ENCODE data around the gene YRDC. TPM values are rescaled to one million over a fixed set of nuclear protein-coding genes. Genes with fewer than 3 reads are reported as not detected.
A peak's percentile ranks its signal among the peaks of the same experiment; 100 is the strongest.

Gene YRDC
- total RNA-seq, 1 experiment from 2014 or later = 24.6 TPM

DNA sequence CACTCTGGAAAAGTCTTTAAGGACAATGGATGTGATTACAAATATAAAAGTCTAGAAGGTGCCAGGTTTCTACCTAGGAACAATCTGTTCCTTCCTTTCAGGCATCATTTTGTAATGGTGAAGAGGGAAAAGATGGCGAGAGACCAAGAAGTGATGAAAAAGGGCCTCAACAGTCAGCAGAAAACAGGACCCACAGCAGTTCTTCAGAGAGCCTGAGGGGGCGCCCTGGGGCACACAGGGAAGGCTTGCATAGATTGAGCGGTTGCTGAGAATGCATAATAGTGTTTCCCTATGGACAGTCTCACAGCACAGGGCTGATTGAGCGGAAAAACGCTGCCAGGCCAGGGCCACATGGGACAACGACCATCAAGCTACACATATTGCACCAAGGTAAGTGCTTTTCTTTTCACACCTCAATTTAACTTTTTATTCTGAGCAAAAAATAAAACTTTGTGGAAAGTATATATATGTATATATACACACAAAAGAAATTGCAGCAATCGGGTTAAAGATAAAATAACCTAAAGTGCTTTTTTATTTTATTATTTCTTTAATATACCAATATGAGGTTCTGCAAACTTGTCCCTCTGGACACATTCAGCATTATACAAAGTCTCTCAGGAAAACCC is 3.1 kb upstream of the YRDC start:
- CTCF ChIA-PET = interaction anchor here (1.3 kb wide), 1 partner anchor 89 kb away, joined by 3 read pairs; no protein-coding TSS in a partner anchor
- Mint-ChIP-seq H3K4me3 (peak overlapping the region; percentile 29; the same call in 1 of the 2 replicates), H3K27ac (peak overlapping the region; percentile 36), H3K9me3 (no peaks in the 10 kb centered on the region), H3K36me3 (peaks cover 3% of the 10 kb centered on the region), H3K27me3 (ENCODE audit: low read depth) (no peaks in the 10 kb centered on the region), H3K4me1 (peaks cover 11% of the 10 kb centered on the region; the same call in 1 of the 2 replicates)
- TF ChIP-seq CTCF (IDR thresholded peaks at IDR 0.05) (peak; percentile 81), TEAD1 (CRISPR knock-in tag; IDR thresholded peaks at IDR 0.05) (no peak), ZBTB43 (CRISPR knock-in tag; IDR thresholded peaks at IDR 0.05) (no peak), FOXP4 (CRISPR knock-in tag; IDR thresholded peaks at IDR 0.05) (no peak), PRRX2 (CRISPR knock-in tag; IDR thresholded peaks at IDR 0.05) (no peak), TEAD4 (CRISPR knock-in tag; IDR thresholded peaks at IDR 0.05) (no peak)
- POLR2A ChIA-PET = no interaction called here
- peak; percentile 83 for DNase-seq (ENCODE audit: low spot score)
- peak; percentile 55 for ATAC-seq

GRCh38 chr1:37809942-37810341 is 1.9 kb upstream of the YRDC start:
- POLR2A ChIA-PET = no interaction called here
- CTCF ChIA-PET = no interaction called here
- TF ChIP-seq SP1 (CRISPR knock-in tag; conservative IDR thresholded peaks at IDR 0.05) (no peak), FOXP4 (CRISPR knock-in tag; IDR thresholded peaks at IDR 0.05) (no peak), NFATC4 (CRISPR knock-in tag; IDR thresholded peaks at IDR 0.05) (no peak)
- TF ChIP-seq, protein P1, sequence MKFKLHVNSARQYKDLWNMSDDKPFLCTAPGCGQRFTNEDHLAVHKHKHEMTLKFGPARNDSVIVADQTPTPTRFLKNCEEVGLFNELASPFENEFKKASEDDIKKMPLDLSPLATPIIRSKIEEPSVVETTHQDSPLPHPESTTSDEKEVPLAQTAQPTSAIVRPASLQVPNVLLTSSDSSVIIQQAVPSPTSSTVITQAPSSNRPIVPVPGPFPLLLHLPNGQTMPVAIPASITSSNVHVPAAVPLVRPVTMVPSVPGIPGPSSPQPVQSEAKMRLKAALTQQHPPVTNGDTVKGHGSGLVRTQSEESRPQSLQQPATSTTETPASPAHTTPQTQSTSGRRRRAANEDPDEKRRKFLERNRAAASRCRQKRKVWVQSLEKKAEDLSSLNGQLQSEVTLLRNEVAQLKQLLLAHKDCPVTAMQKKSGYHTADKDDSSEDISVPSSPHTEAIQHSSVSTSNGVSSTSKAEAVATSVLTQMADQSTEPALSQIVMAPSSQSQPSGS (CRISPR knock-in tag; IDR thresholded peaks at IDR 0.05; ENCODE audit: borderline replicate concordance, low read depth) = no peak
- ATAC-seq = no peak
- Mint-ChIP-seq H3K4me1 (peaks cover 11% of the 10 kb centered on the region; the same call in 1 of the 2 replicates), H3K27me3 (ENCODE audit: low read depth) (no peaks in the 10 kb centered on the region), H3K9me3 (no peaks in the 10 kb centered on the region), H3K27ac (no peak overlapping the region), H3K36me3 (peaks cover 13% of the 10 kb centered on the region), H3K4me3 (no peak overlapping the region)
- DNase-seq (ENCODE audit: low spot score) = no peak

DNA sequence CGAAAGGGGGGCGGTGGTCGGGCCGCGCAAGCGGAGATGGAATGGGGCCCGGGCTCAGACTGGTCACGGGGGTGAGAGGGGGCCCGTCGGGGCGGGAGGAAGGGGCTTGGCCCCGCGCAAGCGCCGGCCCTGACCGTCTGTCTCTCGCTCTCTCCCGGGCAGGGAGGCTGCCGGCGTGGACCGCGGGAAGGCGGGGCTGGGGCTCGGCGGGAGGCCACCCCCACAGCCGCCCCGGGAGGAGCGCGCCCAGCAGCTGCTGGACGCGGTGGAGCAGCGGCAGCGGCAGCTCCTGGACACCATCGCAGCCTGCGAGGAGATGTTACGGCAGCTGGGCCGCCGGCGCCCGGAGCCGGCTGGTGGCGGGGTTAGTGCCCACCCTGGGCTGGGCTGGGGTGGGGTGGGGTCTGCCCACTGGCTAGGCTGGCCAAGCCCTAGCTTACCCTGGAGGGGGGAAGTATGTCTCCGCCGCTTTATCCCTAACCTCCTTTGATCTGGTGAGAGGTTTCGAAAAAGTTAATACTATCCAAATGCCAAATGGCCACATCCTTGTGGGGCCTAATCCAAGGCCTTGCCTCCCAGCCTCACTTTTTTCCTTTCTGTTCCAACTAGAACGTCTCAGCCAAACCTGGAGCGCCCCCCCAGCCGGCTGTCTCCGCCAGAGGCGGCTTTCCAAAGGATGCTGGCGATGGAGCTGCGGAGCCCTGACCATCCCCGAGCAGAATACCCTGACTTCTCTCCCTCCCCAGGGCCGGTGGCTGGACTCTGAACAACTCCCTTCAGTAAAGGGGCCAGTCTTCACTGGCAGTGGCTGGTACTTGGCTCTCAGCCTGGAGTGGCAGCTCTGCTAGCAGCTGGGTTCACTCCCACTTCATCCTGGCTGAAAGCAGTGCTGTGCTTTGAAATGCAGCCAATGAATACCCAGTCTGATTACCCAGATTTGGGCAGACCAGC is 636 bp upstream of the YRDC start:
- Mint-ChIP-seq H3K36me3 (peaks cover 26% of the 10 kb centered on the region), H3K4me1 (peaks cover 11% of the 10 kb centered on the region; the same call in 1 of the 2 replicates), H3K4me3 (peak overlapping the region; percentile 88), H3K27ac (peak overlapping the region; percentile 69), H3K9me3 (no peaks in the 10 kb centered on the region), H3K27me3 (ENCODE audit: low read depth) (no peaks in the 10 kb centered on the region)
- ATAC-seq (peak; percentile 49), DNase-seq (ENCODE audit: low spot score) (peak; percentile 48)
- CTCF ChIA-PET = interaction anchor here (0.7 to 2.9 kb wide), 11 partner anchors 9 to 221 kb away, joined by 3 to 34 read pairs (median 4); partner anchors contain the start of genes EPHA10 and MTF1
- POLR2A ChIA-PET = interaction anchor here (0.7 to 2.4 kb wide), 6 partner anchors 14 to 634 kb away, joined by 3 to 16 read pairs (median 8); partner anchors contain the start of genes CDCA8, MANEAL and MTF1
- TF ChIP-seq SP1 (CRISPR knock-in tag; conservative IDR thresholded peaks at IDR 0.05) (no peak), NR3C1 (CRISPR knock-in tag; conservative IDR thresholded peaks at IDR 0.05; ENCODE audit: low read depth) (no peak), TEAD4 (CRISPR knock-in tag; IDR thresholded peaks at IDR 0.05) (no peak), ZNF138 (CRISPR knock-in tag; conservative IDR thresholded peaks at IDR 0.05) (no peak), EMX1 (CRISPR knock-in tag; IDR thresholded peaks at IDR 0.05) (no peak), JAZF1 (CRISPR knock-in tag; IDR thresholded peaks at IDR 0.05) (no peak), ETV6 (CRISPR knock-in tag; IDR thresholded peaks at IDR 0.05) (peak; percentile 10; the same call in 1 of the 2 replicates), PREB (CRISPR knock-in tag; IDR thresholded peaks at IDR 0.05; ENCODE audit: borderline replicate concordance) (no peak), ELF4 (CRISPR knock-in tag; IDR thresholded peaks at IDR 0.05; ENCODE audit: low read depth) (0 out of 2 replicates have a peak, but pooled peaks have one; percentile 38), ZNF219 (CRISPR knock-in tag; IDR thresholded peaks at IDR 0.05; ENCODE audit: borderline replicate concordance) (no peak)
